ENCODE measurements around the gene PRR5L. TPM values are rescaled to one million over a fixed set of nuclear protein-coding genes. Genes with fewer than 3 reads are reported as not detected.
"Not testable (repeated sequence)": the region's sequence is repeated elsewhere in the genome, so short reads cannot be mapped to it uniquely, and the experiment has no call there.

The PRR5L gene
- total RNA-seq, 2 donors from 2014 or later: 172 to 533 TPM

DNA sequence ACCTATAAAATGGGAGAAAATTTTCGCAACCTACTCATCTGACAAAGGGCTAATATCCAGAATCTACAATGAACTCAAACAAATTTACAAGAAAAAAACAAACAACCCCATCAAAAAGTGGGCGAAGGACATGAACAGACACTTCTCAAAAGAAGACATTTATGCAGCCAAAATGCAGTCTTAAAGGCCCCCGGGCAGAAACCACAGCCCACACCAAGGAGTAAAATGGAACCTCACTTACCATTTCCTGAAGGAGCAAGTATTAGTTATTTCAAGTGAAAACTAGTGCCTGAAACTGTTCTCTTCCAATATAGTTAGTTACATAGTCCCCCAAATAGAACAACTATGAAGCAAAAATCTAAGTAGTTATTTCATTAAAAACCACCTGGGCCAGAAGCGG, 187.0 kb downstream of the PRR5L start:
- H3K4me3 Mint-ChIP-seq; DNase-seq (ENCODE audit: low spot score): not testable (repeated sequence)
- ATAC-seq: peak in 1 of 2 donors; percentile 44

GRCh38 chr11:36485298-36486002, 189.4 kb downstream of the PRR5L start:
- no peaks in the 10 kb centered on the region for H3K9me3 Mint-ChIP-seq
- peak overlapping the region in 1 of 2 donors; percentile 19 for H3K27ac Mint-ChIP-seq
- H3K36me3 Mint-ChIP-seq: peaks cover 5% of the 10 kb centered on the region
- DNase-seq (ENCODE audit: low spot score) (no peak), ATAC-seq (peak in 1 of 2 donors; percentile 52)
- no peak overlapping the region for H3K4me3 Mint-ChIP-seq
- peaks cover 23 to 50% of the 10 kb centered on the region in 2 donors for H3K4me1 Mint-ChIP-seq (ENCODE audit: low read depth in 2 of 2)
- H3K27me3 Mint-ChIP-seq: no peaks in the 10 kb centered on the region

More for the DNA sequence above, 187.0 kb downstream of the PRR5L start:
- Mint-ChIP-seq H3K27ac (peak overlapping the region in 1 of 2 donors; percentile 53), H3K4me1 (ENCODE audit: low read depth in 2 of 2) (peaks cover 13 to 38% of the 10 kb centered on the region in 2 donors)
- H3K9me3 Mint-ChIP-seq, H3K27me3 Mint-ChIP-seq, H3K36me3 Mint-ChIP-seq: not testable (repeated sequence)

DNA sequence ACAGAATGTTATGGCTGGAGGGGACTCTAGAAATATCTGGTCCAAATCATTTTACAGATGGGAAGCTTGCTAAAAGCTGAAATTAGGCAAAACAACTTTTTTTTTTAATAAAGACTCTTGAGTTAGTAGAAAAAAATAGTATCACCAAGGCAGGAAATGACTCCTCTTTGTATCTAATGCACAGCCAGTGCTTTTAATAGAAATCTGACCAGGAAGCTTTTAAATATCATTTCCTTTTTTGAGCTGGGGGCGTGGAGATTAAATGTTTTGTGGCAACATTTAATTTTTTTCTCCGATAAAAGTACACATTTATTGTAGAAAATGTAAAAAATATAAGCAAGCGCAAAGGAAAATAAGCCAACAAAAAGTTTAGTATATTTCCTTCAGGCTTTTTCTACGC, 191.5 kb downstream of the PRR5L start:
- peak overlapping the region; percentile 68 for H3K4me3 Mint-ChIP-seq
- DNase-seq (ENCODE audit: low spot score) (no peak), ATAC-seq (no peak)
- peak overlapping the region; percentile 76 to 90 for H3K27ac Mint-ChIP-seq
- H3K9me3 Mint-ChIP-seq: no peaks in the 10 kb centered on the region
- peaks cover 22% of the 10 kb centered on the region for H3K36me3 Mint-ChIP-seq
- H3K27me3 Mint-ChIP-seq: no peaks in the 10 kb centered on the region
- H3K4me1 Mint-ChIP-seq (ENCODE audit: low read depth in 2 of 2): peaks cover 33 to 60% of the 10 kb centered on the region in 2 donors

DNA sequence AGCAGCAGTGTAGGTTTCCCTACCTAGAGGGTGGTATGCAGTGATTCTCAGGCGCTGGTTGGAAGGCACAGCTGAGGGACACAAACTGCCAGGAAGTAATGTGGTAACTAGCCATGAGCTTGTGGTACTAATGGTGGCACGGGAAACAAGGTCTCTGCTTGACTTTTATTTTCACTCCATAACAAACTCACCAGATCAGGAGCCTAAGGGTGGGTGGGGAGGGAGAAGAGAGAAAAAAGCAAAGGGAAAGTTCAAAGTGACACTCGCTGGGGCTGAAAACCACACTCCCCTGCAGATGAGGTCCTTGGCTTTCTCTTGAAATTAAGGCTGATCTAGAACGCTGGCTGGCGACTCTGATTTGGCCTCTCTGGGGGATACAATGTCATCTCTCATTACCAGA, 192.0 kb downstream of the PRR5L start:
- Mint-ChIP-seq H3K27ac (peak overlapping the region; percentile 76 to 90), H3K36me3 (peaks cover 27% of the 10 kb centered on the region), H3K4me1 (ENCODE audit: low read depth in 2 of 2) (peaks cover 35 to 63% of the 10 kb centered on the region in 2 donors), H3K27me3 (no peaks in the 10 kb centered on the region), H3K4me3 (peak overlapping the region; percentile 68), H3K9me3 (no peaks in the 10 kb centered on the region)
- ATAC-seq (peak; percentile 63 to 70), DNase-seq (ENCODE audit: low spot score) (no peak)

DNA sequence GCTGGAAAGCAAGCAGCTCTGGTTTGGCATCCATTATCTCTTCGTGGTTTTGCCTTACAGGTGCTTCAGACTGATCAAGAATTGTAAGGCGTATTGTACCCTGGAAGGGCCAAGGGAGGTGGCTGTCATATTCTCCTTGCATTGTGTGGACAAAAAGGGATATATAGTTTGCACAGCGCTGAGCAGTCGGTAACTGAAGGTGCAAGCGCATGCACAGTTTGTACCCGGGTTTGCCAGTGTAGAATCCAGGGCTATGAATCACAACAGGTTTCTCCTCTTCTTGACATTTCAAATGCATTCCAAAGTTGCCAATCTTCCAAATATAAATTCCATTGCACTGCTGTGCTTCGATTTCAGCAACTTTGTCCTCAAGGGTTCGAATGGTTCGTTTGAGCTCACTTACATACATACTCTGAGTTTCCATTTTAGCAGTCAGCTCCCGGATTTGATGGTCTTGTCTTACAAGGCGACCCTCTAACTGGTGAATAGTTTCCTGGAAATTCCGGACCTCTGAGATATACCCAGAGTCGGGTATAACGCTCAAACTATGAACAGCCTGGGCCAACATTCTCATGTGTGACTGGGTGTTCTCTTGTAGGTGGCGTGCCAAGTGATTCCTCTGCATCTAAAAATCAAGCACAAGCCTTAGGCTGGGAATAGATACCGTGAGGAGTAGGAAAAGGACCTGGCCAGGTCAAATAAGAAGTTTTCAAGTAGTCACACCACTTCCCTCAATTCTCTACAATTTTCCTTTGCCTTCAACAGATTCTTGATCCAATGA, 194.1 kb downstream of the PRR5L start:
- Mint-ChIP-seq H3K9me3 (no peaks in the 10 kb centered on the region), H3K27ac (peak overlapping the region in 1 of 2 donors; percentile 77), H3K4me3 (no peak overlapping the region), H3K27me3 (no peaks in the 10 kb centered on the region), H3K36me3 (peaks cover 27% of the 10 kb centered on the region), H3K4me1 (ENCODE audit: low read depth in 2 of 2) (peaks cover 35 to 55% of the 10 kb centered on the region in 2 donors)
- no peak for ATAC-seq
- DNase-seq (ENCODE audit: low spot score): no peak

- Mint-ChIP-seq H3K27ac (peak overlapping the region; percentile 2 to 19), H3K4me1 (ENCODE audit: low read depth in 2 of 2) (peaks cover 27 to 41% of the 10 kb centered on the region in 2 donors), H3K4me3 (no peak overlapping the region), H3K27me3 (no peaks in the 10 kb centered on the region), H3K9me3 (no peaks in the 10 kb centered on the region), H3K36me3 (peaks cover 27% of the 10 kb centered on the region)
- ATAC-seq (peak in 1 of 2 donors; percentile 44), DNase-seq (ENCODE audit: low spot score) (peak; percentile 70)
These were observed 196.7 kb downstream of the PRR5L start for GRCh38 chr11:36492724-36493304.

DNA sequence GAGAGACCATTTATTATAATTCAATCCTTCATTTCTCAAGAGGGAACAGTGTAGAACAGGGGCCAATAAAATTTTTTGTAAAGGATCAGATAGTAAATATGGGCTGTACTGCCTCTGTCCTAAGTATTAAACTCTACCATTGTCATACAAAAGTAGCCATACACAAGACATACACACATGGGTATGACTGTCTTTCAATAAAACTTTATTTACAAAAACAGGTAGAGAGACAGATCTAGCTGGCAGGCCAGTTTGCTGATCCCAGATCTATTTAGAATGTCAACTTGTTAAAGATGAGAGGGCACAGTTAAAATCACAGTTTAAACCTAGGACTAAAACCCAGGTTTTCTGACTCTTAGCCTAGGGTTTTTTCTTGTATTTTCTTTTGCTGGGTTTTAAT, 197.2 kb downstream of the PRR5L start:
- no peak overlapping the region for H3K4me3 Mint-ChIP-seq
- H3K9me3 Mint-ChIP-seq: no peaks in the 10 kb centered on the region
- H3K36me3 Mint-ChIP-seq: peaks cover 27% of the 10 kb centered on the region
- H3K27ac Mint-ChIP-seq: peak overlapping the region; percentile 2 to 19
- peaks cover 22 to 37% of the 10 kb centered on the region in 2 donors for H3K4me1 Mint-ChIP-seq (ENCODE audit: low read depth in 2 of 2)
- DNase-seq (ENCODE audit: low spot score) (no peak), ATAC-seq (no peak)
- no peaks in the 10 kb centered on the region for H3K27me3 Mint-ChIP-seq

- Mint-ChIP-seq H3K36me3 (peaks cover 19% of the 10 kb centered on the region), H3K4me1 (ENCODE audit: low read depth in 2 of 2) (peaks cover 21 to 23% of the 10 kb centered on the region in 2 donors), H3K4me3 (no peak overlapping the region)
These were observed 202.6 kb downstream of the PRR5L start for GRCh38 chr11:36498721-36499120.

DNA sequence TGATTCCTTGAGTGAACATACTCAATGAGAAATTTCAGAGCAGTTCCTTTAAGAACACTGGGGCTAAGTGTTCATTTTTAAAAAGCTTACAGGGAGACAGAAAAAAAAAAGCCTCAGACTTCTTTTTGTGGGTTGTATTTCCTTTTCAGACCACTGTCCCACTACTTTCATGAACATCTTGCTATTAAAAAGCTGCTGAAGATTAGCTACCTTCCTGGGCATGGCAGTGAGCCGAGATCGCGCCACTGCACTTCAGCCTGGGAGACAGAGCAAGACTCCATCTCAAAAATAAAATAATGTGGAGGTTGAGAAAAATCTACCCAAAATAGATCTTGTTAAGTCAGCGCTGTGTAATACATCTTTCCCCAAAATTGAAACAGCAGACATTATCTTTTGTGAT, 203.2 kb downstream of the PRR5L start:
- Mint-ChIP-seq H3K9me3 (no peaks in the 10 kb centered on the region), H3K36me3 (peaks cover 19% of the 10 kb centered on the region), H3K27me3 (no peaks in the 10 kb centered on the region), H3K4me3 (no peak overlapping the region), H3K4me1 (ENCODE audit: low read depth in 2 of 2) (peaks cover 21 to 24% of the 10 kb centered on the region in 2 donors), H3K27ac (peak overlapping the region; percentile 30 to 56)
- no peak for ATAC-seq
- DNase-seq (ENCODE audit: low spot score): no peak

More at GRCh38 chr11:36498721-36499120, 202.6 kb downstream of the PRR5L start:
- Mint-ChIP-seq H3K27me3 (no peaks in the 10 kb centered on the region), H3K9me3 (no peaks in the 10 kb centered on the region), H3K27ac (peak overlapping the region in 1 of 2 donors; percentile 30)
- DNase-seq (ENCODE audit: low spot score): no peak
- no peak for ATAC-seq

- Mint-ChIP-seq H3K36me3 (peaks cover 19% of the 10 kb centered on the region), H3K9me3 (no peaks in the 10 kb centered on the region), H3K4me1 (ENCODE audit: low read depth in 2 of 2) (peaks cover 23 to 30% of the 10 kb centered on the region in 2 donors), H3K4me3 (peak overlapping the region; percentile 39), H3K27ac (peak overlapping the region in 1 of 2 donors; percentile 56), H3K27me3 (no peaks in the 10 kb centered on the region)
- DNase-seq (ENCODE audit: low spot score): no peak
- peak; percentile 67 to 83 for ATAC-seq
These were observed 204.2 kb downstream of the PRR5L start for GRCh38 chr11:36500315-36500721.

- peaks cover 30 to 35% of the 10 kb centered on the region in 2 donors for H3K4me1 Mint-ChIP-seq (ENCODE audit: low read depth in 2 of 2)
- no peak for DNase-seq (ENCODE audit: low spot score)
- no peaks in the 10 kb centered on the region for H3K27me3 Mint-ChIP-seq
- H3K27ac Mint-ChIP-seq: peak overlapping the region in 1 of 2 donors; percentile 56
- peaks cover 19% of the 10 kb centered on the region for H3K36me3 Mint-ChIP-seq
- ATAC-seq: no peak
- no peak overlapping the region for H3K4me3 Mint-ChIP-seq
- H3K9me3 Mint-ChIP-seq: no peaks in the 10 kb centered on the region
These were observed 205.1 kb downstream of the PRR5L start for GRCh38 chr11:36501236-36501635.

- Mint-ChIP-seq H3K9me3 (no peaks in the 10 kb centered on the region), H3K27ac (peak overlapping the region; percentile 85 to 99), H3K4me1 (ENCODE audit: low read depth in 2 of 2) (peaks cover 27 to 35% of the 10 kb centered on the region in 2 donors), H3K27me3 (no peaks in the 10 kb centered on the region), H3K4me3 (peak overlapping the region; percentile 95), H3K36me3 (peaks cover 6% of the 10 kb centered on the region)
- DNase-seq (ENCODE audit: low spot score) (no peak), ATAC-seq (no peak)
These were observed 211.9 kb downstream of the PRR5L start for GRCh38 chr11:36507824-36508489.

- DNase-seq (ENCODE audit: low spot score): no peak
- Mint-ChIP-seq H3K4me1 (ENCODE audit: low read depth in 2 of 2) (peaks cover 27 to 36% of the 10 kb centered on the region in 2 donors), H3K27ac (peak overlapping the region; percentile 85 to 99), H3K9me3 (no peaks in the 10 kb centered on the region), H3K4me3 (peak overlapping the region; percentile 95), H3K36me3 (peaks cover 6% of the 10 kb centered on the region), H3K27me3 (no peaks in the 10 kb centered on the region)
- ATAC-seq: no peak
These were observed 212.7 kb downstream of the PRR5L start for GRCh38 chr11:36508743-36509142.
